Ishikawa (cell line): ENCODE measurements around the gene ABHD17C.

Source experiments
- CEBPB ChIP-seq: IDR thresholded peaks from 2 replicates; pipeline ENCODE4 v1.6.1; 2012
- EGR1 ChIP-seq: IDR thresholded peaks from 2 replicates; pipeline ENCODE4 v1.6.1; 2012
- EP300 ChIP-seq: IDR thresholded peaks from 2 replicates; pipeline ENCODE4 v1.6.1; 2012; ENCODE audit warnings: borderline replicate concordance
- FOXM1 ChIP-seq: IDR thresholded peaks from 2 replicates; pipeline ENCODE4 v1.6.1; 2012; ENCODE audit warnings: low read depth, borderline replicate concordance
- NFIC ChIP-seq: IDR thresholded peaks from 2 replicates; pipeline ENCODE4 v1.6.1; 2012
- RAD21 ChIP-seq: IDR thresholded peaks from 2 replicates; pipeline ENCODE4 v1.6.1; 2012; ENCODE audit warnings: low read depth
- TAF1 ChIP-seq: IDR thresholded peaks from 2 replicates; pipeline ENCODE4 v1.6.1; 2012; ENCODE audit warnings: low read depth, mild to moderate bottlenecking
- TCF12 ChIP-seq: IDR thresholded peaks from 2 replicates; pipeline ENCODE4 v1.6.1; 2012; ENCODE audit warnings: low read depth
- TEAD4 ChIP-seq: IDR thresholded peaks from 2 replicates; pipeline ENCODE4 v1.6.1; 2012
- YY1 ChIP-seq: IDR thresholded peaks from 2 replicates; pipeline ENCODE4 v1.6.1; 2012; ENCODE audit warnings: low read depth
- ZBTB7A ChIP-seq: IDR thresholded peaks from 2 replicates; pipeline ENCODE4 v1.6.1; 2012; ENCODE audit warnings: low read depth
- TF ChIP-seq, protein P1 (sequence below): IDR thresholded peaks from 2 replicates; pipeline ENCODE4 v1.6.1; 2012
- TF ChIP-seq, protein P2 (sequence below): IDR thresholded peaks from 2 replicates; pipeline ENCODE4 v1.6.1; 2012; ENCODE audit warnings: low read depth, mild to moderate bottlenecking
- TF ChIP-seq, protein P3 (sequence below): IDR thresholded peaks from 2 replicates; pipeline ENCODE4 v1.6.1; 2012

DNA sequence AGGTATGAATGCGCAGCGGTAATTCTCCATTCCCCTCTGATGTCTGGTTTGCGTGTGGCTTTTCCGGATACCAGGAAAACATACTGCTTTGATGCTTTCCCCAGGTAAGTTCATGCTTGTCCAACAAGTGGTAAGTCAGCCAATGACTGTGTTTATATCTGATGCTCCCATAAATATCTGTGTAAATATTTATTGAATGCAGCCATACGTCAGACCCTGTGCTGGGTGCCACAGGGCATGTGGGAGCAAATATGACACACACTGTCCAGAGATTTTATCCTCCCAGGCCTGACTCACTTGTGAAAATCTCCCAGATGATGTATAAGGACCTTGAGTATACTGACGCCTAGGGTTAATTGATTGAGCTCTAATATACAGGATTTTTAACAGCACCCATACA is 54.5 kb downstream of the ABHD17C start:
- no peak for TF ChIP-seq EGR1
- TF ChIP-seq TCF12, result no peak
- TF ChIP-seq, protein P1, sequence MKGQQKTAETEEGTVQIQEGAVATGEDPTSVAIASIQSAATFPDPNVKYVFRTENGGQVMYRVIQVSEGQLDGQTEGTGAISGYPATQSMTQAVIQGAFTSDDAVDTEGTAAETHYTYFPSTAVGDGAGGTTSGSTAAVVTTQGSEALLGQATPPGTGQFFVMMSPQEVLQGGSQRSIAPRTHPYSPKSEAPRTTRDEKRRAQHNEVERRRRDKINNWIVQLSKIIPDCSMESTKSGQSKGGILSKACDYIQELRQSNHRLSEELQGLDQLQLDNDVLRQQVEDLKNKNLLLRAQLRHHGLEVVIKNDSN, result no peak
- no peak for TF ChIP-seq EP300
- TF ChIP-seq RAD21, result no peak
- no peak for TF ChIP-seq FOXM1
- TF ChIP-seq, protein P2, sequence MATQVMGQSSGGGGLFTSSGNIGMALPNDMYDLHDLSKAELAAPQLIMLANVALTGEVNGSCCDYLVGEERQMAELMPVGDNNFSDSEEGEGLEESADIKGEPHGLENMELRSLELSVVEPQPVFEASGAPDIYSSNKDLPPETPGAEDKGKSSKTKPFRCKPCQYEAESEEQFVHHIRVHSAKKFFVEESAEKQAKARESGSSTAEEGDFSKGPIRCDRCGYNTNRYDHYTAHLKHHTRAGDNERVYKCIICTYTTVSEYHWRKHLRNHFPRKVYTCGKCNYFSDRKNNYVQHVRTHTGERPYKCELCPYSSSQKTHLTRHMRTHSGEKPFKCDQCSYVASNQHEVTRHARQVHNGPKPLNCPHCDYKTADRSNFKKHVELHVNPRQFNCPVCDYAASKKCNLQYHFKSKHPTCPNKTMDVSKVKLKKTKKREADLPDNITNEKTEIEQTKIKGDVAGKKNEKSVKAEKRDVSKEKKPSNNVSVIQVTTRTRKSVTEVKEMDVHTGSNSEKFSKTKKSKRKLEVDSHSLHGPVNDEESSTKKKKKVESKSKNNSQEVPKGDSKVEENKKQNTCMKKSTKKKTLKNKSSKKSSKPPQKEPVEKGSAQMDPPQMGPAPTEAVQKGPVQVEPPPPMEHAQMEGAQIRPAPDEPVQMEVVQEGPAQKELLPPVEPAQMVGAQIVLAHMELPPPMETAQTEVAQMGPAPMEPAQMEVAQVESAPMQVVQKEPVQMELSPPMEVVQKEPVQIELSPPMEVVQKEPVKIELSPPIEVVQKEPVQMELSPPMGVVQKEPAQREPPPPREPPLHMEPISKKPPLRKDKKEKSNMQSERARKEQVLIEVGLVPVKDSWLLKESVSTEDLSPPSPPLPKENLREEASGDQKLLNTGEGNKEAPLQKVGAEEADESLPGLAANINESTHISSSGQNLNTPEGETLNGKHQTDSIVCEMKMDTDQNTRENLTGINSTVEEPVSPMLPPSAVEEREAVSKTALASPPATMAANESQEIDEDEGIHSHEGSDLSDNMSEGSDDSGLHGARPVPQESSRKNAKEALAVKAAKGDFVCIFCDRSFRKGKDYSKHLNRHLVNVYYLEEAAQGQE, result no peak
- TF ChIP-seq NFIC, result no peak
- TF ChIP-seq ZBTB7A, result no peak
- no peak for TF ChIP-seq CEBPB
- no peak for TF ChIP-seq TAF1
- TF ChIP-seq, protein P3, sequence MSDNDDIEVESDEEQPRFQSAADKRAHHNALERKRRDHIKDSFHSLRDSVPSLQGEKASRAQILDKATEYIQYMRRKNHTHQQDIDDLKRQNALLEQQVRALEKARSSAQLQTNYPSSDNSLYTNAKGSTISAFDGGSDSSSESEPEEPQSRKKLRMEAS, result no peak
- no peak for TF ChIP-seq TEAD4
- TF ChIP-seq YY1, result no peak
